Gastrocnemius medialis (tissue), 4 donors: ENCODE results near the gene PYCARD.

Experiments
- CTCF ChIP-seq, 5 experiments: fragments of 450-650 bp in 3 of 5; fragments of 200-600 bp in 2 of 5; sonication (generic) in 2 of 5; IDR thresholded peaks in 4 of 5; conservative IDR thresholded peaks in 1 of 5; 1 replicate in 4 of 5; 2 replicates in 1 of 5; pipeline ENCODE4 v1.5.1; 2016 to 2019; ENCODE audit warnings: antibody characterized with exemption in 5 of 5, mild to moderate bottlenecking in 3 of 5, moderate library complexity in 3 of 5
- POLR2A ChIP-seq, 2 donors: fragments of 450-650 bp; IDR thresholded peaks; one replicate each; pipeline ENCODE4 v1.6.1; 2017; ENCODE audit warnings: antibody characterized with exemption in 2 of 2, mild to moderate bottlenecking in 2 of 2, moderate library complexity in 2 of 2

- TF ChIP-seq CTCF (IDR thresholded peaks at IDR 0.05 in 4 of 5, conservative IDR thresholded peaks at IDR 0.05 in 1 of 5) (no peak), POLR2A (IDR thresholded peaks at IDR 0.05) (no peak)
Observed at GRCh38 chr16:31201582-31202413, 762 bp downstream of the PYCARD start.
